HG03457 (cell line): Measurements from ENCODE around the gene PDIA2.

Experiments used
- ATAC-seq: cut with Tn5 transposase; IDR thresholded peaks from one replicate; pipeline ENCODE4 v1.9.1; 2021; ENCODE audit warnings: moderate number of reproducible peaks; ENCODE audit not compliant: unreplicated experiment

The PDIA2 gene

DNA sequence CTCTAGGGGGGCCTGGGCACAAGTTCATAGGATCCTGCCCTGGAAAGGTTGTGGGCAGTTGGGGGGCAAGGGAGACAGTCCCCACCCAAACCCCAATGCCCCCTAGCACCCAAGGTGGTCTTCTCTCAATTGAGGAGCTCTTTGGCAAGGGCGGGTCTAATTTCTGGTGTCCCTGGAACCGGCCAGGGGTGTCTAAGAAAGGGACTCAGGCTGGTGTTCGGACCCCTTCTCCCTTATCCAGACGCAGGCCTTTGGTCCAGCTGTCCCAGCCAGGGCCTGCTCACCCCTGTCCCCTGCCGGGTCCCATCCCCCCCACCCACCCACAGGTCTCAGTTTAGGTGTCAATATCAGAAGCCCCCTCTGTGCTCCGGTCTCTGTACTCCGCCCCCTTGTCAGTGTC is 3.4 kb upstream of the PDIA2 start:
- no peak for ATAC-seq

DNA sequence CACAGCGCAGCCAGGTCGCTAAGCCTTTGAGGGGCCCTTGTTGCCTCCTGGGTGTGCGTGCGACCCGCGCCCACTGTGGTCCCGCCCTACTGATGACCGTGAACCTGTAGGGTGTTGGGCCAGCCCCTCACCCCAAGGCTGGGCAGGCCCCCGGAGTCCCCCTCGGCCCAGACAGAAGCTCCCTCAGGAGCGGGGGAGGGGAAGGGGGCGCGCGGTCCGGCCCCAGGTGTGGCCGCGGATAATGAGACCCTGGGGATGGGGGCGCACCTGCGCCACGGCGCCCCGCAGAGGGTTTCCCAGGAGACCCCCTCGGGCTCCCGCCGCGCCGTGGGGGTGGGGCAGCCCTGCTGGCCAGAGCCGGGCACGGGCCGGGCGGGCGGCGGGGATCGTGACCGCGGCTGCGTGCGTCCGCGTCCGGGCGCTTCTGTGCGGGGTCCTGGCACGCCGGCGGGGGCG is 2.9 kb upstream of the PDIA2 start:
- no peak for ATAC-seq

DNA sequence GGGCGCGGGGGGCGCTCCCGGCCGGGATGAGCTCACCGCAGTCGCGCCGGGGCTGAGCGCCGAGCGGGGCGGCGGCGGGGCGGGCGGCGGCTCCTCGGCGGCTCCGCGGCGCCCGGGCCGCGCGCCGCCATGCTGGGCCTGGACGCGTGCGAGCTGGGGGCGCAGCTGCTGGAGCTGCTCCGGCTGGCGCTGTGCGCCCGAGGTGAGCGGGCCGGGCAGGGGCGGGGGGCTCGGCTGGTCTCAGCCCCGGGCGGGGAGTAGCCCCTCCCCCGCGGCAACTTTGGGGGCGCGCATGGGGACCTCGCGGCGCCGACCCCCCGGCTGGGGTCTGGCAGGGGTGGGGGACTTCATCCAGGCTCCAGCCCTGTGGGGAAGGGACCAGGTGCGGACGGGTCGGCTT is 2.4 kb upstream of the PDIA2 start, which contains the start of gene ARHGDIG:
Gene ARHGDIG (plus strand): TSS at position 40 of the 400 bp plus-strand sequence. CDS start 90 bp downstream, at position 130.
- ATAC-seq, result no peak

DNA sequence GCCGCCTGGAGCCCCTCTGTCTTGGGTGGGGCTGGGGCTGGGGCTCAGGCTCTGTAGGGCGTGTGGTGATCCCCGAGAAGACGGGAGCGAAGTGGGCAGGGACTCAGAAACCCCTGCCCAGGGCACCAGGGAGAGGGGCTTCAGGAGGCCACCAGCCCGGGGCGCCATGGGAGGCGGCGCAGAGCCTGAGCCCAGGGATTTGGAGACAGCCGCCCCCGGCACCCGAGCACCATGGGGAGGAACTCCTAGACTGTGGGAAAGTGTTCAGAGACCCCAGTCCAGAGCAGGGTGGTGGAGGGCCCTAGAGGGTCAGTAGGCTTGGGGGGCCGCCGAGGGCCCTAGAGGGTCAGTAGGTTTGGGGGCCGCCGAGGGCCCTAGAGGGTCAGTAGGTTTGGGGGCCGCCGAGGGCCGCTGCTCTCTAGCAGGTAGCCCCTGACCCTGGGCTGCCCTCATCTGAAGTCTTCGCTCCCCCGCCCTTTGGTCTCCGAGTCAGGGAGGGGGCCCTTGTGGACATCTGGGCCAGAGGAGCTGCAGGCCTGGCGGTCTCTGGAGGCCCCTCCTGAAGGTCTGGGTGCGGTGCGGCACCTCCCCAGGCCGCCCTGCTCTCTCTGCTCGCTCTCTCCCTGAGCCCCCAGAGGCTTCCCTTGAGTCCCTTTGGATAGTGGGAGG is 1.8 kb upstream of the PDIA2 start:
- no peak for ATAC-seq

DNA sequence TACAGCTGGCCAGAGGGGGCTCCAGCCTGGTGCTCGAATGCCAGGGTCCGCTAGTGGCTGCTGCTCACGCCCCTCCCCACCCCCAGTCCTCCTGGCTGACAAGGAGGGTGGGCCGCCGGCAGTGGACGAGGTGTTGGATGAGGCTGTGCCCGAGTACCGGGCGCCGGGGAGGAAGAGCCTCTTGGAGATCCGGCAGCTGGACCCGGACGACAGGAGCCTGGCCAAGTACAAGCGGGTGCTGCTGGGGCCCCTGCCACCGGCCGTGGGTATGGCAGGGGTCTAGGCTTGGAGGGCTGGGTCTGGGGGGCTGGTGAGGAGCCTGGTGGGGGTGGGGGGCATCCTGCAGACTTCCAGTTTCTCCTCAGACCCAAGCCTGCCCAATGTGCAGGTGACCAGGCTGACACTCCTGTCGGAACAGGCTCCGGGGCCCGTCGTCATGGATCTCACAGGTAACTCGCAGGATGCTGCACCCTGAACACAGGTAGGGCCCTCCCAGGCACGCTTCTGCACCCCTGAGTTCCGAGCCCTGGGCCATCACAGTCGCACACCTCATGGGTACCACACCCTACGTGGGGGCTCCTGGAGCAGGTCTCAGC is 1.2 kb upstream of the PDIA2 start:
- ATAC-seq, result no peak

DNA sequence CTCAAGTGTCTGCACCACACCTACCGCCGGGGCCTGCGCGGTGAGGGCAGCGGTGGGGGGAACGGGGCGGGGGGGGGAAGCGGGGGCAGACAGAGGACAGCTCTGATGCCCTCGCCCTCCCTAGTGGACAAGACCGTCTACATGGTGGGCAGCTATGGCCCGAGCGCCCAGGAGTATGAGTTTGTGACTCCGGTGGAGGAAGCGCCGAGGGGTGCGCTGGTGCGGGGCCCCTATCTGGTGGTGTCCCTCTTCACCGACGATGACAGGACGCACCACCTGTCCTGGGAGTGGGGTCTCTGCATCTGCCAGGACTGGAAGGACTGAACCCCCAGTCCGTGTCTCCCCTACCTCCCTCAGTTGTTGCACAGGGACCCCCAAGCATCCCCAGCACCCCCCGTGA is 473 bp upstream of the PDIA2 start:
- no peak for ATAC-seq

DNA sequence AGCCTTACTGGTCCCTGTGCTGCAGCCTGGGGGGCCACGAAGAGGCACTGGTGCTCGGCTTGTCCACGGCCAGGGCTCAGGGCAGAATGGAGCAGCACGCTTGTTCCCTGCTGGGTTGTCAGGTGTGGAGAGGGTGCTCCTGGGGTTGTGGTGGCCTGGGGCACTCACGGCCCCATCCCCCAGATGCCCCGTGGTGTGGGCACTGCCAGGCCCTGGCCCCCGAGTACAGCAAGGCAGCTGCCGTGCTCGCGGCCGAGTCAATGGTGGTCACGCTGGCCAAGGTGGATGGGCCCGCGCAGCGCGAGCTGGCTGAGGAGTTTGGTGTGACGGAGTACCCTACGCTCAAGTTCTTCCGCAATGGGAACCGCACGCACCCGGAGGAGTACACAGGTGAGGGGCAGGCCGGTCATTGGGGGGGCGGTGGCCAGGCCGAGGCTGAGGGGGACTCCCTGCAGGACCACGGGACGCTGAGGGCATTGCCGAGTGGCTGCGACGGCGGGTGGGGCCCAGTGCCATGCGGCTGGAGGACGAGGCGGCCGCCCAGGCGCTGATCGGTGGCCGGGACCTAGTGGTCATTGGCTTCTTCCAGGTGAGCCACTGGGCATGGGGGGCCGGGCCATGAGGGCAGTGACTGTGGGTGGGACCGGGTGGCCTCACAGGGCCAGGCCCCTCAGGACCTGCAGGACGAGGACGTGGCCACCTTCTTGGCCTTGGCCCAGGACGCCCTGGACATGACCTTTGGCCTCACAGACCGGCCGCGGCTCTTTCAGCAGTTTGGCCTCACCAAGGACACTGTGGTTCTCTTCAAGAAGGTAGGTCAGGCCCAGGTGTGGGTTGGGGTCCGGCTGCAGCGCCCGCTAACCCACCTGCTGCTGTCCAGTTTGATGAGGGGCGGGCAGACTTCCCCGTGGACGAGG is 1.5 kb downstream of the PDIA2 start:
- no peak for ATAC-seq

DNA sequence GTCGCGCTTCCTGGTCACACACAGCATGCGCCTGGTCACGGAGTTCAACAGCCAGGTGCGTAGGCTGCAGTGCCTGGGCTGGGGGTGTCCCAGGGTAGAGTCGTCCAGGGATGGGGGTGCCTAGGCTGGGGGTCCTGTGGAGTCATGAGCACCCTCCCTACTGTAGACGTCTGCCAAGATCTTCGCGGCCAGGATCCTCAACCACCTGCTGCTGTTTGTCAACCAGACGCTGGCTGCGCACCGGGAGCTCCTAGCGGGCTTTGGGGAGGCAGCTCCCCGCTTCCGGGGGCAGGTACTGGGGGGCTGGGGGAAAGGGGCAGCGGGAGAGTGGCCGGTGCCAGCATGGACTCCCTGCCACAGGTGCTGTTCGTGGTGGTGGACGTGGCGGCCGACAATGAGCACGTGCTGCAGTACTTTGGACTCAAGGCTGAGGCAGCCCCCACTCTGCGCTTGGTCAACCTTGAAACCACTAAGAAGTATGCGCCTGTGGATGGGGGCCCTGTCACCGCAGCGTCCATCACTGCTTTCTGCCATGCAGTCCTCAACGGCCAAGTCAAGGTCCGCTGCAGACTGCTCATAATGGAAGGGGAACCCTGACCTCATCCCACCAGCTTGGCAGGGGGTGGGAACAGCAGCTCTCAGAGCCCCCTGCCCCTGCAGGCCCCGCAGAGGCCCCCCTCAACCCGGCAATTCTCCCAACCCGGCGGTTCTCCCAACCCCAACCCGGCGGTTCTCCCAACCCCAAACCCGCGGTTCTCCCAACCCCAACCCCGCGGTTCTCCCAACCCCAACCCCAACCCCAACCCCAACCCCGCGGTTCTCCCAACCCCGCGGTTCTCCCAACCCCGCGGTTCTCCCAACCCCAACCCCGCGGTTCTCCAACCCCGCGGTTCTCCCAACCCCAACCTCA is 2.4 kb downstream of the PDIA2 start:
- no peak for ATAC-seq

DNA sequence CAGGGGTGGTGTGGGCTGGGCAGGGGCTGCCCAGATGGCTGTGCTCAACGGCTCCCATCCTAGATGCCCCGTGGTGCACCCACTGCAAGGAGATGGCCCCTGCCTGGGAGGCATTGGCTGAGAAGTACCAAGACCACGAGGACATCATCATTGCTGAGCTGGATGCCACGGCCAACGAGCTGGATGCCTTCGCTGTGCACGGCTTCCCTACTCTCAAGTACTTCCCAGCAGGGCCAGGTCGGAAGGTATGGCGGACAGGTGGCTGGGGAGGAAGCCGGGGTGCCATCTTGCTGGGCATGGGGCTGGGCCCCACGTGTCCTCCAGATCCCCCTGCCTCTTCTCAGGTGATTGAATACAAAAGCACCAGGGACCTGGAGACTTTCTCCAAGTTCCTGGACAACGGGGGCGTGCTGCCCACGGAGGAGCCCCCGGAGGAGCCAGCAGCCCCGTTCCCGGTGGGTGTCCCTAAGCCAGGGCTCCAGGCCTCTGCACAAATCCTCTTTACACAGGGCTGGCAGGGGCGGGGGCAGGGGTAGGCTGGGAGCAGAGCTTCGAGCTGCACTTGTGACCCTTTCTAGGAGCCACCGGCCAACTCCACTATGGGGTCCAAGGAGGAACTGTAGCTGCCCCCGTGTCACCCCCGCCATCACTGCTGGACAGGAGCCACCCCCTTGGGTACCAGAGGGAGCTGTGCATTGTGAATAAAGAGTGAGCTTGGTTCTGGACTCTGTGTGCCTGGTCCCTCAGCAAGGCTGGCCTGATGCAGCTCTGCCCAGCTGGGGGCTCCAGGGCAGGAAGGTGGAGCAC is 3.7 kb downstream of the PDIA2 start:
- ATAC-seq, result no peak

DNA sequence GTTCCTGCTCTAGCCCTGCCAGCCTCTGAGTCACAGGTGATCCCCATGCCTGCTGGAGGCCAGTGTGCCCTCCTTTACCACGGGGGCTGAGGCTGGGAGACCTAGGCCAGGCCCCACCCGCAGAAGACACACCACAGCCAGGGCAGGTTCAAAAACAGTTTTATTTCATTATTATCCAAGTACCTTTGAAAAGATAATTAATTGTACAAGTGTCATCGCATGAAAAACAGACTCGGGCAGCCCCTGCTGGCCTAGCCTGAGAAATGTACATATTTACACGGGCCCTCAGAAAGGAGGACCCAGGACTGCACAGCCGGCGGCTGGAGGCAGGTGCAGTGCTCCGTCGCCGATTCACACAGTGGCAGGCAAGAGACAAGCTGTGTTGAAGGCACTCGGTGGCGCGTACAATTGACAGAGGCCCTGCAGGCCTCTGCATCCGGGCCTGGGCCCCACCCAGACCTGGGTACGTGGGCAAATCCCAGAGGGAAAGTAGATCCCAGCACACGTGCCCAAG is 4.4 kb downstream of the PDIA2 start:
- ATAC-seq, result no peak

DNA sequence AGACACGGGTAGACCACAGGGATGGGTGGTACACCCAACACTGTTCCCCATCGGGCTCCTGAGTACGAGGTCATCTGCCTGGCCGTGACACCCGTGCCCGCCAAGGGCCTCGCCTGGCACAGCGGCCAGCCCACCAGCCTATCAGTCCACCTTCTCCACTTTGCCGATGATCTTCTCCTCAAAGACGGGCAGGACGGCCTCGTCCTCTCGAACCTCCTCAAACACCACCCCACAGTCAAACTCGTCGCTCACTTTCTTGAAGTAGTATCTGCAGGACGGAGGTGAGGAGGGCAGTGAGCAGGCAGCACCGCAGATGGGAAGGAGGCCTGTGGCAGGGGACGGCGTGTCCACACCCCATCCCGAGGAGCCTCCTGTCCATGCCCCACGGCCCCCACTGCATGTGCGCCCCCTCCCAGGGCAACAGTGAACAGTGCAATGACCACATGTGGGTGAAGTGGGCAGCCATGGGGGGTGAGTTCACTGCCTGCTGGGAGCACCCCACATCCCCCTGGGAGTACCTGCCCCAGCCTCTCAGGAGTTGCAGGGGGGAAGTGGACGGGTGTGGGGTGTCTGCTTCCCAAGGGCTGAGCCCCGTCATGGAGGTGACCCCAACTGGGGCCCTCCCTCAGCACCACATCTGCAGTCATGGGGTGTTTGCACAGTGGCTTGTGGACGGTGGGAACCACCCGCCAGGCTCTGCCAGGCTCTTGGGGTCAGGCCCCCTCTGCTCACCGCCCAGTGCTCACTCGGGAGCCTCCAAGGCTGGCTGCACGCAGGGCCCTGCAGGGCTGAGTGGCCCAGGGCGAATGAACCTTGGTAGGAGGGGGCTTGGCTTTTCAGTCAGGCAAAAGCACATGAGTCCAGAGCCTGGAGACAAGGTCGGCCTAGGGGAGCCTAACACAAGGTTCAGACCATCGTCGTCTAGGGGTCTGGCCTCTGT is 5.3 kb downstream of the PDIA2 start:
- no peak for ATAC-seq

DNA sequence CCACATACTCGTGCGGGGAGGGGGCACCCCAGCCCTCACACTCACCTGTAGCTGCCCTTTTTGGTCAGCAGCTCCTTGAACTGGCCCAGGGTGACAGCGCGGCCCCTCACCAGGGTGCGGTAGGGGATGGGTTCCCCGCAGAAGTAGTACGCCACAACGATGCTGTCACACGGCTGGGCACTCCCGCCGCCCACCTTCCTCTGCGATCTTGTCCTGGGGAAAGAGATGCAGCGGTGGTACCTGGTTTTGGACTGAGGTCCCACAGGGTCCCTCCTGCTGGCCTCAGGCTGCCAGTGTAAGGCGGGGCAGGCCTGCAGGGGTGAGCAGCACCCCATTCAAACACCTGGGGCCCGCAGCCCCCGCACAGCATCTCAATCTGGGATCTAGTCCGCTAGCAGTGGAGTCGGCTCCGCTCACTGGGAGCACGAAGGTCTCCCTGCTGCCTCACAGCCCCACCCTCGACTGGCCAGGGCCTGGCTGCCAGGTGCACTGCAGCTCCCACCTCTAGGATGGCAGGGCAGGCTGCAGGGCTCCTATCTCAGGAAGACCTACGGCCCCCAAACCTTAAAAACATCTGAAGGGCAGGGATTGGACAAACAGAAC is 6.5 kb downstream of the PDIA2 start:
- ATAC-seq, result no peak

DNA sequence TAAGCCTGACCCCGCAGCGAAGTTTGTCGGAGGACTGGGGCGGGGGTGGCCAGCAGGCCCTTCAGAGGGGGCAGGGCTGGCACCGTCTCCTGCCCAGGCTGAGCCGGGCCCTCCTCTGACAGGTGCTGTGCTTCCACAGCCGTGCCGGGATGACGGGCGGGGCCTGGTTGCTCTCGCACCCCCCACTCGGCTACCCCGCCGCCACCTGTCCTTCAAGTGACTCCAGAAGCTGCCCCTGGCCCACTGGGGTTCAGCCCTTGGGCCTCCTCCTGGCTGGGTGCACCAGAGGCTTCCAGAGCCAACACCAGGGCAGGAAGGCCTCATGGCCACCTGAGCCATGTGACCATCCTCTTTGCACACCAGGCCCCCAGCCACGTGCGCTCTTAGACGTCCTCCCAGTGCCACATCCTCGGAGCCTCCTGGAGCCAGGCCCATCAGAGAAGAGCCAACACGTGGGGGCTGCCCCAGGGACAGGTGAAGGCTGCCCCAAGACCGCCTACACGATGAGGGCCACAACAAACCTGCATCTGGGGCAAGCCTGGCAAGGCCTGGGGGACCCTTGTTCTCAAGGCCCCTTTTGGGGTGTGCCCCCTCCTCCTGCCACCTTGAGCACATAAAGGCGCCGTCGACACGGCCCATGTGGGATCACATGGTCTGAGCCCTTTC is 7.2 kb downstream of the PDIA2 start:
- no peak for ATAC-seq

DNA sequence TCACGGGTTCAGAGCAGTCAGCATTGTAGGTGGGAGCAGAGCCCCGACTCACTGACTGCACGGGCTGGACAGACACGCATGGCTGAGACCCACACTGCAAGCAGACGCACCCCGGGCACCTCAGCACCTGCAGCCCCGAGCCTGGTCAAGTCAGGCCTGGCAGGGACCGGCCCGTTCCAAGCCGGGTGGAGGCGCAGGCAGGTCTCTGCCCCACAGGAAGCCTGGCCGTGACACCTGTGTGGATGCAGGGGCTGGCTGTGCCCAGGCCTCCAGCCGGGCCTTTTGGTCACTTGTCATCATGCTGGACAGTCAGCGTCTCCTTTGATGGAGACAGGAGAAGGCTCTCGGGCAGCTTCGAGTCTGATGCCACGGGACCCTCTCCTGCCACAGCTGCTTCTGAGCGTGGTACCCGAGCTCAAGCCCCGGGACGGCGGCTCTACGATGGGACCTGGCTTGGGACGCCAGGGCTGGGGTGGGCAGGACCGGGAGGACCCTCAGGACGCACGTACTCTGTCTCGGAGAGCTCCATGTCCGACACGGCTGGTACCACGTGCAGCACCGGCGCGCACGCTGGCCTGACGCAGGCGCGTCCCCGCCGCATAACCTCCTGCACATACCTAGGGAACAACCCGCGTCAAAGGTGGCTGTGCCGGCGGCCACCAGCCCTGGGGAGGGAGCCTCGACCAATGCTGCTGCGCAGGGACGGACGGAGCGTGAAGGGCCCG is 7.9 kb downstream of the PDIA2 start:
- no peak for ATAC-seq

DNA sequence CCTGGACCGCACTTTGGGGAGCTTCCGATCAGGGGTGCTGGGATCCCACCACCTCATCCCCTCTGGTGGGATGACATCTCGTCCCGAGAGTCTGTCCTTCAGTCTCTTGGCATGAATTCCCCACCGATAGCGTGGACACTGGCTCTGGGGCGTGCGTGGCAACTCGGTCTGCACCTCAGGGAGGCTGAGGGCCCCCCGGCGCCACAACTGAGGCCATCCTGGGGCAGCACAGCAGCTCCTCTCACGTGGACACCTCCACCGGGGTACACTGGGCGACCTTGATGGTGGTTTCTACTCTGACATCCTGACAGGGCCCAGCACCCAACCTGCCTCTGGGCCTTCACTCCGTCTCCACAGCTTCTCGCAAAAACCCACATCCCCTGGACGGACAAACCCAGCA is 8.6 kb downstream of the PDIA2 start:
- ATAC-seq, result no peak

DNA sequence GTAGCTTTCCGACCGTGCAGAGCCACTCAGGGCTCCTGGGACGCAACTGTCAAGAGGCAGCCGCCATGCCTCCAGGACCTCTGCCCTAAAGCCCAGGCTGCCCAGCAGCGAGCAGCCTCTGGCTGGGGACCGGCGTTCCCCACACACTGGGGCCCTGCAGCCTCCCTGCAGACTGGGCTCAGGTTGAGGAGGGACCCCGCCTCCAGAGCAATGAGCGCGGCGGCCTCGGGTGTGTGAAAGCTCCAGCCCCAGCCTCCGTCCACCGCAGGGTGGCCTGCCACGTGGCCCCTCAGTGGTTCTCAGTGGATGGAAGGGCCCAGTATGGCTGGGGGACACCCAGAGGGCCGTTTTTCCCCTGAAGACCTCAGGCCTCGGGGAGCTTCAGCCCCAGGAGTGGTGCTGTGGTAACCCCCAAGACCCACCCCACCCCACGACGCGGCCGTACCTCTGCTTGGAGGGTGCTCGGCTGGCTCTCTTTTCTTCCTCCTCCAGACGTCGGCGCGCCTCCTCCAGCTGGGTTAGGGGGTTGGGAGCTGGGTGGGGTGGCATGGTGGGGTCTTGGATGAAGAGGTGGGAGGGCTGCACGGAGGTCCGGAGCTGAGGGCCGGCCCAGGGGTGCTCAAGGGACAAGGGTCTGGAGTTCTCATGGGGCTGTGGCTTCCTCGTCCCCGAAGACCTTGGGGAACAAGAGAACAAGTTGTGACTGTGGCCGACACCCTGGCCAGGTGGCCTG is 10.2 kb downstream of the PDIA2 start:
- ATAC-seq, result no peak
